ENCODE measurements around the gene SAMD1.

Gene SAMD1

GRCh38 chr19:14111486-14111885, 20.9 kb upstream of the SAMD1 start:
- no peak overlapping the region for H3K4me3 ChIP-seq
- no peak for DNase-seq (ENCODE audit: low read depth, low spot score)
- no peaks in the 10 kb centered on the region for H3K9me3 ChIP-seq (ENCODE audit: low read depth, low read length)
- H3K36me3 ChIP-seq (ENCODE audit: insufficient read depth, low read length), result no peaks in the 10 kb centered on the region
- no peak overlapping the region for H3K9ac ChIP-seq (ENCODE audit: insufficient read length)
- no peak overlapping the region for H3K27ac ChIP-seq
- TF ChIP-seq FOXP2 (optimal IDR thresholded peaks at IDR 0.05; ENCODE audit: control extremely low read depth, extremely low read length, insufficient read depth) (no peak), POLR2AphosphoS5 (IDR thresholded peaks at IDR 0.05; ENCODE audit: borderline replicate concordance, low read depth, low read length) (no peak), EZH2 (IDR thresholded peaks at IDR 0.05) (no peak)

GRCh38 chr19:14110650-14111049, 20.1 kb upstream of the SAMD1 start:
- Histone ChIP-seq H3K9me3 (ENCODE audit: low read depth, low read length) (no peaks in the 10 kb centered on the region), H3K27ac (no peak overlapping the region), H3K9ac (ENCODE audit: insufficient read length) (no peak overlapping the region), H3K4me3 (no peak overlapping the region), H3K36me3 (ENCODE audit: insufficient read depth, low read length) (no peaks in the 10 kb centered on the region)
- no peak for TF ChIP-seq POLR2AphosphoS5 (IDR thresholded peaks at IDR 0.05; ENCODE audit: borderline replicate concordance, low read depth, low read length)
- no peak for TF ChIP-seq EZH2 (IDR thresholded peaks at IDR 0.05)
- TF ChIP-seq FOXP2 (optimal IDR thresholded peaks at IDR 0.05; ENCODE audit: control extremely low read depth, extremely low read length, insufficient read depth), result no peak
- no peak for DNase-seq (ENCODE audit: low read depth, low spot score)

- H3K4me3 ChIP-seq, result no peak overlapping the region
- no peaks in the 10 kb centered on the region for H3K36me3 ChIP-seq (ENCODE audit: insufficient read depth, low read length)
- TF ChIP-seq FOXP2 (optimal IDR thresholded peaks at IDR 0.05; ENCODE audit: control extremely low read depth, extremely low read length, insufficient read depth), result no peak
- TF ChIP-seq EZH2 (IDR thresholded peaks at IDR 0.05), result no peak
- TF ChIP-seq POLR2AphosphoS5 (IDR thresholded peaks at IDR 0.05; ENCODE audit: borderline replicate concordance, low read depth, low read length), result no peak
- H3K9ac ChIP-seq (ENCODE audit: insufficient read length), result no peak overlapping the region
- no peak overlapping the region for H3K27ac ChIP-seq
- DNase-seq (ENCODE audit: low read depth, low spot score), result no peak
- no peaks in the 10 kb centered on the region for H3K9me3 ChIP-seq (ENCODE audit: low read depth, low read length)
Measured at GRCh38 chr19:14107581-14108461, 17.3 kb upstream of the SAMD1 start.

GRCh38 chr19:14106840-14107239, 16.3 kb upstream of the SAMD1 start:
- Histone ChIP-seq H3K27ac (no peak overlapping the region), H3K9me3 (ENCODE audit: low read depth, low read length) (no peaks in the 10 kb centered on the region), H3K4me3 (no peak overlapping the region), H3K9ac (ENCODE audit: insufficient read length) (no peak overlapping the region), H3K36me3 (ENCODE audit: insufficient read depth, low read length) (peaks cover 4% of the 10 kb centered on the region; the same call in 1 of the 2 replicates)
- TF ChIP-seq POLR2AphosphoS5 (IDR thresholded peaks at IDR 0.05; ENCODE audit: borderline replicate concordance, low read depth, low read length), result no peak
- TF ChIP-seq FOXP2 (optimal IDR thresholded peaks at IDR 0.05; ENCODE audit: control extremely low read depth, extremely low read length, insufficient read depth), result no peak
- TF ChIP-seq EZH2 (IDR thresholded peaks at IDR 0.05), result no peak
- DNase-seq (ENCODE audit: low read depth, low spot score), result no peak

- TF ChIP-seq POLR2AphosphoS5 (IDR thresholded peaks at IDR 0.05; ENCODE audit: borderline replicate concordance, low read depth, low read length), result no peak
- TF ChIP-seq FOXP2 (optimal IDR thresholded peaks at IDR 0.05; ENCODE audit: control extremely low read depth, extremely low read length, insufficient read depth), result no peak
- no peak for TF ChIP-seq EZH2 (IDR thresholded peaks at IDR 0.05)
- H3K36me3 ChIP-seq (ENCODE audit: insufficient read depth, low read length), result peaks cover 4% of the 10 kb centered on the region; the same call in 1 of the 2 replicates
- no peak for DNase-seq (ENCODE audit: low read depth, low spot score)
- no peak overlapping the region for H3K27ac ChIP-seq
- no peak overlapping the region for H3K4me3 ChIP-seq
- H3K9ac ChIP-seq (ENCODE audit: insufficient read length), result no peak overlapping the region
- no peaks in the 10 kb centered on the region for H3K9me3 ChIP-seq (ENCODE audit: low read depth, low read length)
Measured at GRCh38 chr19:14105680-14106079, 15.1 kb upstream of the SAMD1 start.

GRCh38 chr19:14103310-14103709, 12.8 kb upstream of the SAMD1 start:
- Histone ChIP-seq H3K9ac (ENCODE audit: insufficient read length) (no peak overlapping the region), H3K36me3 (ENCODE audit: insufficient read depth, low read length) (peaks cover 4% of the 10 kb centered on the region; the same call in 1 of the 2 replicates), H3K9me3 (ENCODE audit: low read depth, low read length) (no peaks in the 10 kb centered on the region), H3K27ac (no peak overlapping the region), H3K4me3 (no peak overlapping the region)
- DNase-seq (ENCODE audit: low read depth, low spot score), result no peak
- TF ChIP-seq FOXP2 (optimal IDR thresholded peaks at IDR 0.05; ENCODE audit: control extremely low read depth, extremely low read length, insufficient read depth), result no peak
- TF ChIP-seq POLR2AphosphoS5 (IDR thresholded peaks at IDR 0.05; ENCODE audit: borderline replicate concordance, low read depth, low read length), result no peak
- TF ChIP-seq EZH2 (IDR thresholded peaks at IDR 0.05), result no peak

GRCh38 chr19:14102756-14103155, 12.2 kb upstream of the SAMD1 start:
- Histone ChIP-seq H3K27ac (no peak overlapping the region), H3K9me3 (ENCODE audit: low read depth, low read length) (no peaks in the 10 kb centered on the region), H3K4me3 (no peak overlapping the region), H3K9ac (ENCODE audit: insufficient read length) (no peak overlapping the region), H3K36me3 (ENCODE audit: insufficient read depth, low read length) (peaks cover 4% of the 10 kb centered on the region; the same call in 1 of the 2 replicates)
- no peak for TF ChIP-seq EZH2 (IDR thresholded peaks at IDR 0.05)
- no peak for TF ChIP-seq FOXP2 (optimal IDR thresholded peaks at IDR 0.05; ENCODE audit: control extremely low read depth, extremely low read length, insufficient read depth)
- TF ChIP-seq POLR2AphosphoS5 (IDR thresholded peaks at IDR 0.05; ENCODE audit: borderline replicate concordance, low read depth, low read length), result no peak
- no peak for DNase-seq (ENCODE audit: low read depth, low spot score)

GRCh38 chr19:14102102-14102696, 11.6 kb upstream of the SAMD1 start:
- H3K36me3 ChIP-seq (ENCODE audit: insufficient read depth, low read length), result peaks cover 4% of the 10 kb centered on the region; the same call in 1 of the 2 replicates
- H3K27ac ChIP-seq, result no peak overlapping the region
- TF ChIP-seq POLR2AphosphoS5 (IDR thresholded peaks at IDR 0.05; ENCODE audit: borderline replicate concordance, low read depth, low read length) (no peak), EZH2 (IDR thresholded peaks at IDR 0.05) (no peak), FOXP2 (optimal IDR thresholded peaks at IDR 0.05; ENCODE audit: control extremely low read depth, extremely low read length, insufficient read depth) (no peak)
- H3K9me3 ChIP-seq (ENCODE audit: low read depth, low read length), result no peaks in the 10 kb centered on the region
- no peak for DNase-seq (ENCODE audit: low read depth, low spot score)
- H3K9ac ChIP-seq (ENCODE audit: insufficient read length), result no peak overlapping the region
- no peak overlapping the region for H3K4me3 ChIP-seq
